Epidermal melanocyte (primary cell): ENCODE data around the gene TRIO.
A peak's percentile ranks its signal among the peaks of the same experiment; 100 is the strongest.

Experiments
- DNase-seq: peaks from one replicate; pipeline ENCODE4 v3.0.0; 2011; ENCODE audit warnings: low spot score; ENCODE audit not compliant: insufficient read length

TRIO gene

GRCh38 chr5:14264605-14265316 is 121.6 kb downstream of the TRIO start:
- DNase-seq = peak; percentile 88

DNA sequence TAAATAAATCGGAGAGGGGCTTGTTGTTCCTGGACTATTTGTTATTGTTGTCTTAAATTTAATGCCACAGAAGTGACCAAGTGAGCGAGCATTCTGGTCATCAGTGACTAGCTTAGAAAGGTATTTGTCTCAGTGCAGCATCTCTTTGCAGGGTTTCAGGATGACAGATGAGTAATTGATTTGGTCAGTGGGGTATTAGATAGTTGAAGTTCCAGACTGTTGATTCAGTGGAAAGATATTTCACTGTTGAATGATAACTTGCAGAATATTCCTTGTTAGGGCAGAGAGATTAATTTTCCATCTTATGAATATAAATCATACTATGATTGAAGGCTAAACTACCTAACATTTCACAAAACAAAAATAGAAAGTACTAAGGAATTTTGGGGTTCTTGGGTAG is 122.4 kb downstream of the TRIO start:
- DNase-seq = no peak

GRCh38 chr5:14266171-14266570 is 123.0 kb downstream of the TRIO start:
- no peak for DNase-seq

DNA sequence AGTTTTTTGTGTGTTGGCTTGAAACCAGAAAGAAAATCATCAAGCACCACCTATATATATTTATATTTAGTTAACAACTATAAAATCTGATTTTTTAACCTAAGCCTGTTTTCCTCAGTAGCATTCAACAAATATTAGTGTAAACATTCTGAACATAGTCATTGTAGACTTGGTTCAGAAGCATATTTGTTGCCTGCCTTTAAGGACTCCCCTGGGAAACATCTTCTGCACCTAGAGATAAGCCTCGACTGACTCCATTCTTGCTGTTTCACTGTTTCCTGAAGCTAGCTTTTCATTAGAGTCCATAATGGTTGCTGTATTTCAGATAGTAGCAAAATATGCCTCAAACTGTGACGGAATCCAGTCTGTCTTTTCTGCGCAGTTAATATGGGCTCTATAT is 123.5 kb downstream of the TRIO start:
- DNase-seq = no peak

DNA sequence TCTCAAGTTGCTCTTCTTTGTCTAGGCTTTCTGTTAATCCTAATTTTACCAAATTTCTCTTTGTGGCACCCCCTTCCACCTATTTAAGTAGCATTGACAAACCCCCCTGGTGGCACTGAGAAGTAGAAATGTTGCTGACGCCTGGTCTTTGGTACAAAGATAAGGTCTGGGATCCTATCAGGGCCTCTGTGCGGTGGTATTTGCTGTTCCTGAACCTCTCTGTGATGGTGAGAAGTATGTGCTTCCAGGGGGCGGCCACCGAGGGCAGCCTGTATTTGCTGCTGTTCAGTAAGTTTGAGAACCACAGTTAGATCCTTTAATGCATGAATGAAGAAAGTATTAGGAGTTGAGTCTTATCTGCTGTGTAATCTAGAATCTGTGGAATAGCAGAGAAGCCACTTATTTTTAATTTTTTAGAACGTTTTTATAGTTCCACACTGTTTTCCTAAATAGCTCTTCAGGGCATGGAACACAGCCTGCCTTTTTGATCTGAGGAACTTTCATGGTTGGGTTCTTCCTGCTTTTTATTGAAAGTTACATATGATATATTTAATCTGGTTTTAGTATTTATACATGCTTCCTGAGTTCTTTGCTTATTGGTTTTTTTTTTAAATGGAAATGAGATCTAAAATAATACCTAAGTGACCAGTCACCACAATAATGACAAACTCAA is 124.2 kb downstream of the TRIO start:
- no peak for DNase-seq

DNA sequence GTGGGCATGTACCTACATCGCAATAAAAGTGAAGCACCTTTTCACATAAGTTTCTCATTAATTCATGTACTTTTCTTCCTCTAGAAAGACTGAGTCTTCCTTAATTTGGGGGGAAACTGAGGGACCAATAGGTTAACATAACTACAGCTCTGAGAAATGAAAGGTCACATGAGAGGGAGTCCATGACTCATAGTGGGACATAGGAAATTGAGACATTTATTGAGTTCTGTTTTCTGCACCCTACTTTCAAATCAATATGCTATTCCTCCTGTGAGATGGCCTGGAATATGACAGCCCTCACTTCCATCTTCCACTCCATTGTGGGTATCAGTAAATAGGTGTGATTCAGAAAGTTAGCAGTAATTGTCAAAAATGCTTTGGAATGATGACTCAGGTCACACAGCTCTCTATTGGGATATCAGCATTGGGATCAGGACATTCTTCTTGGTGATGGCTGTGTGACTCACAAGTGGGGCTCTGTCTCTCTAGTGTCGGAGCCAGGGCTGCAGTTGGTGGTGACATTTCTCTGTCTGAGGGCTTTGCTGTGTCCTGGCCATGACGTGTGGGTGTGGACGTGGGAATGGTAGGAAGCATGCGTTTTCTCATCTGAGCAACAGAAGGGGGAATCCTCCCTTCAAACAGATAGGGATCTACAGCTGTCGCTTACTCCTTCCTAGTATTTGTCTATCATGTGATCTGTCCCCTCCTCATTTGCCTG is 125.0 kb downstream of the TRIO start:
- no peak for DNase-seq

GRCh38 chr5:14268738-14269137 is 125.6 kb downstream of the TRIO start:
- no peak for DNase-seq

DNA sequence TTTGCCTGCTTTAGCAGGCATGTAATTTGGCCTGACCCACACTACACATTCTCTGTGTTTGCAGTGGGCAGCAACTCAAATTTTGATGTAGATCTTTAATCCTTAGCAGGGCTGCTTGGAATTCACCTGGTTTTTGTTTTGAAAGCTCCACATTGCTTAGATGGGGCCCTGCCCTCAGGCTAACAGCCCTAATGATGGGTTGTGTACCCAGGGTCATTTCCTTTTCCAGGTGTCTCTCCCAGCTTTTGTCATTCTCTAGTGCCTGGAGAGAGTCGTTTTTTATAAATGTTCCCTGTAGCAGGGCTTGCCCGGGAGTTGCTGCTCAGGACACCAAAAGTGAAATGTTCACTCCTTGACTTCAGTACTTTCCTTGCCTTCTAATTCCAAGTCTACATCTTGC is 126.3 kb downstream of the TRIO start:
- no peak for DNase-seq

DNA sequence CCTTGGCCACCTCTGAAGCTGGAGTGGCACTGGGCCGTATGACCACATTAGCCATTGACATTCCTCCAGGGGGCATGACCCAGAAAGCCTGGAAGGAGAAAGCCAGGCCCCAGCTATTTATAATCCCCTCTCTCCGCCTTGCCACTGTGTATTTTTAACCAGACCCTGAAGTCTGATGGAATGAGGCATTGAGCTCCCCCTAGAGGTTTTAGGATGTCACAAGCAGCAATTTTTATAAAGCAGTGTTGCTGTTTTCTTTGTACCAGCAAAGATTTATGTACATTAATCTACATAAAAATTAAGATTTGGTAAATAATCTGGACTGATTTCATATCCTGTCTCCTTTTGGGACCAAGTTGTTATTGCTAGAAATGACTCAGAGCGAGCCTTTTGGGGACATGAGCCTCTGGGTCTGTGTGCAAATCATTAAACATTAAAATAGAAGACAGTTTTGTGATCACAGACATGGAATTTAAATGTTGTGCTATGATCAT is 127.1 kb downstream of the TRIO start:
- peak; percentile 65 for DNase-seq

DNA sequence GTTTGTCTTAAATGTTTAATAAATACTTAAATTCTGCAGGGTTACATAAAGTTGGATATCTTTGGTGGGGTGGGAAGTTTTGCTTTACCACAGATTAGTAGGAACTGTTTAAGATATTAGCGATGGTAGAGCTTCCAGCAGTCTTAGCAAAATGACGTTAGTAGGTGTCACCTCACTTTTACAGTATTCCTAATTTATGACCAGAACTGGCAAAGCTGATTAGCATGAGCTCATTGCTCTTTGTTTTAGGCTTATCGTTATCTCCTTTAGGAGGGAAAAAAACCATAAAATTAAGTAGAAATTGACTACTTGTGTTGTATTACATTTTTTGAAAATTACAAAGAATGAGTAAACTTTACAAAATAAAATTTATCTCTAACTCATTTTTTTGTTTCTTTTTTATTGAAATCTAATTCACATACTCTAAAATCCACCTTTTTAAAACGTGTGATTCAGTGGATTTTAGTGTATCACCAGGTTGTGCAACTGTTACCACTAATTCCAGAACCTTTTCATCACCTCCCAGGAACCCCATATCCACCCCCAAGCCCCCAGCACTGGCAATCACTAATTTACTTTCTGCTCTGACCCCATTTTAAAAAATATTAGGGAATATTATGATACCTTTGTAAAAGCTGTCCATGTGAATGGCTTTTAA is 129.5 kb downstream of the TRIO start:
- DNase-seq = no peak

- DNase-seq = no peak
Observed at GRCh38 chr5:14273207-14273767, 130.1 kb downstream of the TRIO start.

DNA sequence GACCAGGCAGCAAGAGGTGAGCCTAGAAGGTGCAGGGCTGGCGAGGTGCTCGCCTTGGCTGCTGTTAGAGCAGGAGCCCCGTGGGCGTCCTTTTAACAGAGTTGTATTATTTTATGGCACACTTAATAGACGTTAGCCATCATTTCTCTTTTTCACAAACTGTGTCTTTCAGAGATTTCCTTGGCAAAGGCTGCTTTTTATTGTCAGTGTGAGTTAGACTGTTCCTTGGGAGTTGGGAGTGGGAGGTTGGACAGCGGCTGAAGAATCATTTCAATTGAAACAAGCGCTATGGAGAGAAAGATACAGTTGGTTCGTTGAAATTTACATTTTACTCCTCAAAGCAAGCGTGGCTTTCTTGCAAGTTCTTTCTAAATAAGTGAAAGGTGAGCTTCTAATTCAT is 133.2 kb downstream of the TRIO start:
- DNase-seq = no peak

GRCh38 chr5:14277385-14278320 is 134.5 kb downstream of the TRIO start:
- no peak for DNase-seq

DNA sequence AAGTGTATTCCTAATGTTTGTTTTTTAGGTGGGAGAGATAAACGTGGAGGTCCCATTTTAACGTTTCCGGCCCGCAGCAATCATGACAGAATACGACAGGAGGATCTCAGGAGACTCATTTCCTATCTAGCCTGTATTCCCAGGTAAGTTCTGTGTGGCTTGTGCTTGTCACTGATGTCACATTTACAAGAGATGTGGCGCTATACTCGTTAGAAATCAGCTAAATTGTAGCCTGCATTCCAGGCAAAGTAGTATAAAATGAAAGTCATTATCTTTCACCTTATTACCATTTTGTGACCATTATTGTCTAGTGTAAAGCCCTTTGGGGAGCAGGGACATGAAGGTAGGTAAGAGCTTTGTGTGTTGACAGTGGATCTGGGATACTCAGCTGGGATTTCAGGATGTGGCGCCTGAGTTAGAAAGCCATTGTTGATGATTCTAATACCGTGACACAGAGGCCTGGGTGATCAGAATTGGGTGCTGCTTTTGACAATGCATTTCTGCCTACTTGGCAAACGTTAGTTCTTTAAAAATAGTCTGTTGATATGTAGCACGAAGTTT is 137.2 kb downstream of the TRIO start:
- DNase-seq = no peak

DNA sequence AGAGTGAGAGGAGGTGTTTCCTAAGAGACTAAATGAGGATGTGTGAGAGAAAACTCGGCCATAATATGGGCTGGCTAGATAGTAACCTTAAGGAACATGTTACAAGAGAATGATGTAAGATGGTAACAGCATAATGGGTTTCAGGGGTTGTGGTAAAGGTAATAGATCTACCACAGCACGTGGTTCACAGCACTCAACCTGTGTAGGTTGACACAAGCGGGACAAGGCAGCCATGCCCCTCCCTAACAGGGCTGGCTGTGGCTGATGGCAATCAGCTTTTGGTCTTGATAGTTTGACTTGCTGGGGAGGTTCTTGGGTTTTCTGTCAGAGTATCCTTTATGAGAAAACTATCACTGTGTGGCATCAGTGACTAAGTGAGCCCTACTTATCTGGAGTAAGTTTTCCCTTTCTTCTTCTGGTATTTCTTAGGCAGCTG is 138.6 kb downstream of the TRIO start:
- DNase-seq = no peak

GRCh38 chr5:14283139-14283538 is 140.0 kb downstream of the TRIO start:
- no peak for DNase-seq

DNA sequence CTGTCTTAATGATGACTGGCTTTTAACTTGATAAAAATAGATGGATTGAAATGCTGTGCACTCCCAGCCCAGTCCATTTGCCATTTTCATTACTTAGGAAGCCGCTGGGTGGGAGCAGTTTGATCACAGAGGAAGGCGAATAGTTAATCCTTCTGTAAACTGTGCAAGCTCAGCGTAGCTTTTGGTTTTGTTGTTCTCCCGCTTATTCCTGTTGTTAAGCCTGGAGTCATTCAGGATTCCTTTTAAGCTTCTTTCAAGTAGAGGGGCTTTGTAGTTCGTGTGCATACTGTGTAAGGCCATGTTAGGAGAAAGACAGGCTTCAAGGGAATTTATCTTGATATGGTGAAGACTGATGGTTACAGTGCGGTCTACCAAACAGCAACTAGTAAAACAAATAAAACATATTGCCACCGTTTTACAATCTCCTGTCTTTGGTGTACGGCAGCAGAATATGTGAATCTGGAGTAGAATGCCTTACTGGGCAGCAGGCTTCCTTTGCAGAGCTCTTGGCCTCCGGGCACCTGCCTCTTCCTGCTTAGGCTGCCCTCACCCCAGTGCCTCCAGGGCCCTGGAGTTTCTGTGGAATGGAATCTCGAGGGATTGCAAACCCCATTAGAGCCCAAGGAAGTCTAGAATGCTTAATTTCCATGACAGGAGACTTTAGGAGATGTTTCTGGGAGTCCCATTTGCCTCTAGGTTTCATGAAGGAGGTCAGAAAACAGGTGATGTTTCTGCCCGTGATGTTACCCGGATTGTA is 141.4 kb downstream of the TRIO start:
- no peak for DNase-seq

GRCh38 chr5:14286007-14286406 is 142.9 kb downstream of the TRIO start:
- no peak for DNase-seq
